HEK293 (cell line): ENCODE results near the gene LY6G5B.

ENCODE experiments used
- GLIS1 ChIP-seq: fragments of 450-650 bp; formaldehyde crosslinking; IDR thresholded peaks from 2 replicates; pipeline ENCODE4 v1.5.1; 2016; ENCODE audit warnings: missing biosample characterization, missing genetic modification characterization
- GLIS2 ChIP-seq: fragments of 450-650 bp; formaldehyde crosslinking; IDR thresholded peaks from 2 replicates; pipeline ENCODE4 v1.5.1; 2016; ENCODE audit warnings: missing biosample characterization, missing genetic modification characterization
- KLF16 ChIP-seq: fragments of 450-650 bp; formaldehyde crosslinking; IDR thresholded peaks from 2 replicates; pipeline ENCODE4 v1.5.1; 2017; ENCODE audit warnings: missing biosample characterization, missing genetic modification characterization
- PRDM1 ChIP-seq: fragments of 450-650 bp; formaldehyde crosslinking; IDR thresholded peaks from 2 replicates; pipeline ENCODE4; 2016; ENCODE audit warnings: missing biosample characterization, missing genetic modification characterization
- PRDM10 ChIP-seq: fragments of 450-650 bp; formaldehyde crosslinking; IDR thresholded peaks from 2 replicates; pipeline ENCODE4 v1.5.1; 2016; ENCODE audit warnings: missing biosample characterization, missing genetic modification characterization
- REST ChIP-seq: fragments of 450-650 bp; formaldehyde crosslinking; IDR thresholded peaks from 2 replicates; pipeline ENCODE4 v1.5.1; 2016; ENCODE audit warnings: missing biosample characterization, missing genetic modification characterization
- ZBTB11 ChIP-seq: fragments of 450-650 bp; formaldehyde crosslinking; conservative IDR thresholded peaks from 2 replicates; pipeline ENCODE4 v1.5.1; 2016; ENCODE audit warnings: low read depth, missing biosample characterization, missing genetic modification characterization
- ZBTB8A ChIP-seq: fragments of 450-650 bp; formaldehyde crosslinking; IDR thresholded peaks from 2 replicates; pipeline ENCODE4 v1.5.1; 2016; ENCODE audit warnings: missing biosample characterization, missing genetic modification characterization
- ZFP37 ChIP-seq: fragments of 450-650 bp; formaldehyde crosslinking; IDR thresholded peaks from 2 replicates; pipeline ENCODE4 v1.5.1; 2016; ENCODE audit warnings: missing biosample characterization, missing genetic modification characterization
- ZNF132 ChIP-seq: fragments of 450-650 bp; formaldehyde crosslinking; IDR thresholded peaks from 2 replicates; pipeline ENCODE4 v1.5.1; 2017; ENCODE audit warnings: missing biosample characterization, missing genetic modification characterization, borderline replicate concordance
- ZNF19 ChIP-seq: fragments of 450-650 bp; formaldehyde crosslinking; IDR thresholded peaks from 2 replicates; pipeline ENCODE4; 2016; ENCODE audit warnings: missing biosample characterization, missing genetic modification characterization, low read depth
- ZNF280D ChIP-seq: fragments of 450-650 bp; formaldehyde crosslinking; IDR thresholded peaks from 2 replicates; pipeline ENCODE4 v1.5.1; 2016; ENCODE audit warnings: missing biosample characterization, missing genetic modification characterization
- ZNF324 ChIP-seq: fragments of 450-650 bp; formaldehyde crosslinking; IDR thresholded peaks from 2 replicates; pipeline ENCODE4 v1.5.1; 2016; ENCODE audit warnings: missing biosample characterization, missing genetic modification characterization
- ZNF335 ChIP-seq: fragments of 450-650 bp; formaldehyde crosslinking; conservative IDR thresholded peaks from 2 replicates; pipeline ENCODE4 v1.5.1; 2016; ENCODE audit warnings: missing biosample characterization, missing genetic modification characterization
- ZNF37A ChIP-seq: fragments of 450-650 bp; IDR thresholded peaks from 2 replicates; pipeline ENCODE4 v1.5.1; 2018; ENCODE audit warnings: missing biosample characterization, missing genetic modification characterization
- ZNF426 ChIP-seq: fragments of 450-650 bp; formaldehyde crosslinking; IDR thresholded peaks from 2 replicates; pipeline ENCODE4 v1.5.1; 2017; ENCODE audit warnings: missing biosample characterization, missing genetic modification characterization, mild to moderate bottlenecking, inconsistent platforms, moderate library complexity
- ZNF639 ChIP-seq: fragments of 450-650 bp; formaldehyde crosslinking; IDR thresholded peaks from 2 replicates; pipeline ENCODE4 v1.5.1; 2016; ENCODE audit warnings: missing biosample characterization, missing genetic modification characterization
- ZSCAN4 ChIP-seq: fragments of 450-650 bp; formaldehyde crosslinking; IDR thresholded peaks from 2 replicates; pipeline ENCODE4 v1.5.1; 2017; ENCODE audit warnings: missing biosample characterization, missing genetic modification characterization
- TF ChIP-seq, protein P1 (sequence below): fragments of 450-650 bp; formaldehyde crosslinking; IDR thresholded peaks from 2 replicates; pipeline ENCODE4 v1.5.1; 2016; ENCODE audit warnings: missing biosample characterization, missing genetic modification characterization

Gene LY6G5B

GRCh38 chr6:31660381-31661261 lies 9.2 kb upstream of the LY6G5B start, which contains the start of gene C6orf47 (continued):
- TF ChIP-seq REST (tag by site-specific recombination) (0 out of 2 replicates have a peak, but pooled peaks have one; percentile 31), ZFP37 (tag by site-specific recombination) (no peak), PRDM1 (tag by site-specific recombination) (no peak), ZNF639 (tag by site-specific recombination) (no peak), GLIS2 (tag by site-specific recombination) (peak; percentile 56), ZNF426 (no peak), ZNF280D (tag by site-specific recombination) (no peak), KLF16 (tag by site-specific recombination) (peak; percentile 69), ZSCAN4 (no peak), ZNF132 (tag by site-specific recombination) (no peak), GLIS1 (tag by site-specific recombination) (no peak), ZNF37A (no peak), ZNF19 (tag by site-specific recombination) (no peak), ZNF324 (tag by site-specific recombination) (0 out of 2 replicates have a peak, but pooled peaks have one; percentile 17), ZNF335 (tag by site-specific recombination) (peak; percentile 80), PRDM10 (tag by site-specific recombination) (peak; percentile 61), ZBTB8A (peak; percentile 84), ZBTB11 (tag by site-specific recombination) (peak; percentile 76)
- TF ChIP-seq, protein P1, sequence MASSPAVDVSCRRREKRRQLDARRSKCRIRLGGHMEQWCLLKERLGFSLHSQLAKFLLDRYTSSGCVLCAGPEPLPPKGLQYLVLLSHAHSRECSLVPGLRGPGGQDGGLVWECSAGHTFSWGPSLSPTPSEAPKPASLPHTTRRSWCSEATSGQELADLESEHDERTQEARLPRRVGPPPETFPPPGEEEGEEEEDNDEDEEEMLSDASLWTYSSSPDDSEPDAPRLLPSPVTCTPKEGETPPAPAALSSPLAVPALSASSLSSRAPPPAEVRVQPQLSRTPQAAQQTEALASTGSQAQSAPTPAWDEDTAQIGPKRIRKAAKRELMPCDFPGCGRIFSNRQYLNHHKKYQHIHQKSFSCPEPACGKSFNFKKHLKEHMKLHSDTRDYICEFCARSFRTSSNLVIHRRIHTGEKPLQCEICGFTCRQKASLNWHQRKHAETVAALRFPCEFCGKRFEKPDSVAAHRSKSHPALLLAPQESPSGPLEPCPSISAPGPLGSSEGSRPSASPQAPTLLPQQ (tag by site-specific recombination): peak; percentile 73; the same call in 1 of the 2 replicates
- TF ChIP-seq, all 188 proteins: peak for 46
